Glomerular visceral epithelial cell (primary cell): ENCODE data around the gene USP50.
"Not testable (repeated sequence)": the region's sequence is repeated elsewhere in the genome, so short reads cannot be mapped to it uniquely, and the experiment has no call there.

Experiments
- DNase-seq: peaks from one replicate; pipeline ENCODE4 v3.0.0-alpha.2; 2016; ENCODE audit errors: extremely low spot score

The USP50 gene

DNA sequence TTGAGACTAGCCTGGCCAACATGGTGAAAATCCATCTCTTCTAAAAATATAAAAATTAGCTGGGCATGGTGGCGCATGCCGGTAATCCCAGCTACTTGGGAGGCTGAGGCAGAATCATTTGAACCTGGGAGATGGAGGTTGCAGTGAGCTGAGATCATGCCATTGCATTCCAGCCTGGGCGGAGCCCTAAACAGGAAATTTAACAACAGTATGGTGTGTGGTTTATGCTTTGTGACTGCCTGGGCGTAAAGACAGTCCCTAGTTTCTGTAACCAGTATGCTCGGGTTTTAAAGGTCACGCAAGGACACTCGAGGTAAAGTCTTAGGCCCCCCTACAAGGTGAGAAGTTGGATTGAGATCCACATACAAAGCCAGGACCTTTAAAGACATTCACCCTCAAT, 43.3 kb downstream of the USP50 start:
- no peak for DNase-seq

DNA sequence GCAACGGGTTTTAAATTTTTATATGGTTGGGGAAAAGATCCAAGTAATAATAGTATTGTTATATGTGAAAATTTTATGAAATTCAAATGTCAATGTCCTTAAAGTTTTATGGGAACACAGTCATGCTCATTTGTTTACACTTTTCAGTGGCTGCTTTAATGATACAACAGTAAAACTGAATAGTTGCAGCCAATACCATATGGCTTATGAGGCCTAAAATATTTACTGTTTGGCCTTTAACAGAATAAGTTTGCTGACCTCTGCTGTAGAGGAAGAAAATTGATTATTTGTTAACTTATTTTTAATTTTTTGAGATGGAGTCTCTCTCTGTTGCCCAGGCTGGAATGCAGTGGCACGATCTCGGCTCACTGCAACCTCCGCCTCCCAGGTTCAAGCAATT, 44.7 kb downstream of the USP50 start:
- no peak for DNase-seq

DNA sequence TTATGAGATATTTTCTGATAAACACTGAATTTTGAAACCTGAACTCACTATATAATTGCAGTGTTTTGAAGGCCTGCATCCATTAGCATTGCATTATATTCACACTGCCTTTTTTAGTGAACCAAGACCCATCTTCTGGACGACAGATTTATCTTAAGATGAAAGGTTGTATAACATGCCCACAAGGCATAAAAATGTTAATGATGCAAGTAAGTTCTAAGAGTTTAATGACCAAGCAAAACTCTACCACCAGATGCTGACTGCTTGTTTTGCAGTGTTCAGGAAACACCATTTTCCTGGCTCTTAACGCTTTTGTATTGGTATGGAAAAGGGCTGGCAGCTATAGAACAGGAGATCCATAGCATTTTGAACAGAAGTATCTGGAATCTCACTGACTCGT, 46.1 kb downstream of the USP50 start:
- no peak for DNase-seq

DNA sequence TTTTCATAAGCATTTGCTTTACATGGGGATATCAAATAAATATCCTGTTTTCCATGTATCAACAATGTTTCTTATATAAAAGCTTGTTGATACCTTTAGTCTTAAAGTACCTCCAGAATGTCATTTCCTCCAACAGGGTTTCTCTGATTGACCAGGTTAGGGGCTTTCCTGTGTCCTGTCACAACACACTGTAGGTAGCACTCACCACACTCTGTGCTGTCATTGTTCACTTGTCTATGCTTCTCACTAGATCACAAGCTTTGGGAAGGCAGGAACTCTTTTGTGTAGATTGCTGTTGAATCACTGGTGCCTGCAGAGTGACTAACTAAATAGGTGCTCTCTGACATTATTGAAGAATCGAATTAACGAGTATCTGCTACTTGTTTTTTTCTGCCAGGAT, 49.8 kb downstream of the USP50 start:
- DNase-seq = no peak

DNA sequence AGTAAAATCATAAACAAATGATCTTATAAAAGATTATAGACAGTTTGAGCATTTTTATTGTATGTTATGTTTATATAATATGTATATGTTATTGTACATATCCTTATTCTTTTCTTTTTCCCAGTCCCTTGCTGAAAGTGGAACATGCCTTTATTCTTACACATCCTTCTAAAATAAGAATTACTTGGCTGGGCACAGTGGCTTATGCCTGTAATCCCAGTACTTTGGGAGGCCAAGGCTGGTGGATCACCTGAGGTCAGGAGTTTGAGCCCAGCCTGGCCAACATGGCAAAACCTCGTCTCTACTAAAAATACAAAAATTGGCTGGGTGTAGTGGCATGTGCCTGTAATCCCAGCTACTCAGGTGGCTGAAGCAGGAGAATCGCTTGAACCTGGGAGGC, 51.9 kb downstream of the USP50 start:
- DNase-seq = not testable (repeated sequence)

DNA sequence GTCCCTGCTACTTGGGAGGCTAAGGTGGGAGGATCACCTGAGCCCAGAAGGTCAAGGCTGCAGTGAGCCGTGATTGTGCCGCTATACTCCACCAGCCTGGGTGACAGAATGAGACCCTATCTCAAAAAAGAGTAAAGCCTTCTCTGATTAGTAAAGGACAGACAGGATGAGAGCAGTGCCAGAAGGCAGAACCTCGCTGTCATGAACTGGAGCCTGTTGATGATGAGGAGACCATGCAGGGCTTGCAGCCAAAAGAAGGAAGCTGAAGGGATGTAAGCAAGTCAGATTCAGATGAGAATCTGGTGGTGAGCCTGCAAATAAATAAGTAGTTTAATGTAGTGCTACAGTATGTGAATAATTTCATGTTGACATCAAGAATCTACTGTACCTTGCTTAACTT, 52.8 kb downstream of the USP50 start:
- DNase-seq = no peak

DNA sequence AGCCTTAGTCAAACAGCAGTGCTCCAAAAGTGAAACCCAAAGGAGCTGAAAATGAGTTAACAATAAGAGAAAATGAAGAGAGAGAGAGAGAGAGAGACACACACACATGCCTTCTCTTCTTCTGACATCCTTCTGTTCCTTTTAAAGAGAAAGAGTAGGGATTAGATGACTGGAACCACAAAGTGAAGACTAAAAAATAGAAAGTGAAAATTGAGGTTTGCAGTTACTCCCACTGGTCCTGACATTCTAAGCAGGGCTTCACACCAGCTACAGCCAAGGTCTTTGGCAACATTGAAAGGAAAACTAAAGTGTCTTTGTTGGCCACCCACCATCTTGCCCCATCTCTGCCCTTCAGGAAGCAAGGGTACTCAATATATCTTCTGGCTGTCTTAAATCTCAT, 59.2 kb downstream of the USP50 start:
- DNase-seq = no peak

DNA sequence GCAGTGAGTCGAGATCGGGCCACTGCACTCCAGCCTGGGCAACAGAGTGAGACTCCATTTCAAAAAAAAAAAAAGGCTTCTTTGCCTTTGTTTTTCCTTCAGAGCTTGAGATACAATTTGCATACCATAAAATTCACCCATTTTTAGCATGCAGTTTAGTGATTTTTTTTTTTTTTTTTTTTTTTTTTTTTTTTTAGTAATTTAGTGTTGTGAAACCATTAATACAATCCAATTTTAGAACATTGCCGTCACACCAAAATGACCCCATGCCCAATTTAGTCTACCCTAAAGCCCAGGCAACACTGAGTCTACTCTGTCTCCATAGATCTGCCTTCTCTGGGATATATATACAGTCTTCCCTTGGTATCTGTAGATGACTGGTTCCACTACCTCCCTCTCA, 61.1 kb downstream of the USP50 start:
- DNase-seq = no peak

DNA sequence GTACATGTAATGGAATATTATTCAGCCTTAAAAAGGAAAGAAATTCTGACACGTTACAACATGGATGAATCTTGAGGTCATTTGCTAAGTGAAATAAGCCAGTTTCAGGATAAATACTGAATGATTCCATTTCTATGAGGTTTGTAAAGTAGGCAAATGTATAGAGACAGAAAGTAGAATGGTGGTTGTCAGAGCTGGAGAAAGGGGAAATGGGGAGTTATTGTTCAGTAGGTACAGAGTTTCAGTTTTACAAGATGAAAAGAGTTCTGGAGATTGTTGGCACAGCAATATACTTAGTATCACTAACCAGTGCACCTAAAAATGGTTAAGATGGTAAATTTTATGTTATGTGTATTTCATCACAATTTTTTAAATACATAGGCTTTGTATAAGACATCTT, 61.7 kb downstream of the USP50 start:
- DNase-seq = no peak

DNA sequence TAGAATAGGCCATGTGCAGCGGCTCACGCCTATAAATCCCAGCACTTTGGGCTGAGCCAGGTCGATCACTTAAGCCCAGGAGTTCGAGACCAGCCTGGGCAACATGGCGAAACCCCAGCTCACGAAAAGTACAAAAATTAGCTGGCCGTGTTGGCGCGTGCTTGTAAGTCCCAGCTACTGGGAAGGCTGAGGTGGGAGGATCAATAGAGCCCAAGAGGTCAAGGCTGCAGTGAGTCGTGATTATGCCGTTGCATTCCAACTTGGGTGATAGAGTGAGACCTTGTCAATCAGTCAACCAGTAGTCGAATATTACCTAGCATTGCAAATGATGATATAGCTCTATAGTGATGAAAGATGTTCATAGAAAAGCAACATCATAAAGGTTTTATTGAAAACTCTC, 70.3 kb downstream of the USP50 start:
- no peak for DNase-seq

DNA sequence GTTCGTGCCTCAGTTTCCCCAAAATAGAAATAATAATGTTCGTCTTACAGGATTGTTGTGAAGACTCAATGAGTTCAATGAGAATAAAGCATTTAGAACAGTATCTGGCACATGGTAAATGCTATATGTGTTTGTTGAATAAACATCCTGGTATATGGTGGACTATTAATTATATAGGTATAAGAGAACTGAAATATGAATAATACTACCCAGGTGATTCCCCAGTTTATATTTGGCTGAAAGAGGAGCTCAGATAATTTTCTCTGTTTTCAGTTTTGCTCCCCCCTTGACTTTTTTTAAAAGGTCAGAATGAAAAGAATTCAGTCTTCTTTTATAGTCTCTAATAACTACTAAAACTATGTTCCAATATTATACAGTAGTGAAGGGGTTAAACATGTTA, 75.4 kb downstream of the USP50 start:
- DNase-seq = no peak

DNA sequence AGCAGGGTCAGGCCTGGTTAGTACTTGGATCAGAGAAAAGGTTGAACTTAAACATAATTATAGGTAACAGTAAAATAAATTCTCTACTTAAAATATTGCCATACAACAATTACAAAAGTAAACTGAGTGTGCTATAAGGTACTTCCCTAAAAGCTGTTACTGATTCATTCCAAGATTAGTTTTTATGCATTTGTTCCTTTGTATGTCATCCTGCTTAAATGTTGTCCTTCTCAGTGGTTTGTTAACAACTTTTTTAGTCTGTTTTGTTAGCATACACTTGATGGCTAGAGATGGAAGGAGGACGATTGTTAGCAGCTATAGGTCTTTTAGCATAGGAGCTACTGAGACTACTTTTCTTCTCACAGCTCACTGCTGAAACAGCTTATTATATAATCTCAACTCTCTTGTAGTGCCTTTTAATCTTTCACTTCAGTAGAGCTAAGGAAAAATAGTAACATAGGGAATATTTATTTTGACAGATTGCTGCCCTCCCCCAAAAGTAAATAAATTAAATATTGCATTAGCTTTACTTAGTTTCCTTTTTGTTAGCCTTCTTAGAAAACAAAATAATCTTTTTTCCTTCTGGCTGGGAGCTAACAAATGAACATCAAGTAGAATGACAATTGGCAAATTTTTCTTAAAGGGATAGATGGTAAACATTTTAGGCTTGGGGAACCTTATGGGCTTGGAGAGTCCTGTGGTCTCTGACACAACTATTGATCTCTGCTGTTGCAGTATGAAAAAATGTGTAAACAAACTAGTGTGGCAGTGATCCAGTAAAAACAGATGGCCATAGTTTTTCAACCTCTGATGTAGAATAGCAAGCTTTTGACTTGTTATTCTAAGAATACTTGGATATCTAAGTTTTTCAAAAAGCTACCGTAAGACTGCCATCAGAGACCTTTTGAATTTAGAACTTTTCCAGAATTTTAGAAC, 82.8 kb downstream of the USP50 start:
- DNase-seq = no peak

DNA sequence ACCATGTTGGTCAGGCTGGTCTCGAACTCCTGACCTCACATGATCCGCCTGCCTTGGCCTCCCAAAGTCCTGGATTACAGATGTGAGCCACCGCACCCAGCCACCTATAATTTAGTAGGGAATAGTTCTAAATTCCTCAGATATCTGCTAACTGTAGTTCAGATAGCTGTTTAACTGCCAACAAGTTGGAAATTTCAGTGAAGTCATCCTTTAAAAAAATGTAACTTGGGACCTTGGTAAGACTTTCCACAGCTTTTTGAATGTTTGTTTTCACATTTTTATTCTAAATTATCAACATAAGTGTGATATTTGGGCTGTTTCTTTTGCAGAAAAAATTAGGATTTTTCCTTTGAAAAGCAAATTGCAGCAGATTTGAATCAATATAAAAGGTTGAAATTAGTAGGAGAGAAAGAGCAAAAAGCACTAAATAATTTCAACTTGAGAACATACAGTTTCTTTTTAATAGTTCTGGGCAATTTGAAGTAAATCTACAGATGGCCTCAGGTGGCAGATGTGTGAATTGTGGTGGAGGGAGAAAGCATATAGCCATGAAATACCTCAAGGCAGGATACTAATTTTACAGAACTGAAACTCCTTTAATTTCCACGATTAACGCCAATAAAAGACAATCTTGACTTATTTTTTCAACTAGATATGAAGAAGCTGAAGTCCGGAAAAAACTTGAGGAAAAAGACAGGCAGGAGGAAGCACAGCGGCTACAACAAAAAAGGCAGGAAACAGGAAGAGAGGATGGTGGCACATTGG, 87.9 kb downstream of the USP50 start:
- DNase-seq = no peak

DNA sequence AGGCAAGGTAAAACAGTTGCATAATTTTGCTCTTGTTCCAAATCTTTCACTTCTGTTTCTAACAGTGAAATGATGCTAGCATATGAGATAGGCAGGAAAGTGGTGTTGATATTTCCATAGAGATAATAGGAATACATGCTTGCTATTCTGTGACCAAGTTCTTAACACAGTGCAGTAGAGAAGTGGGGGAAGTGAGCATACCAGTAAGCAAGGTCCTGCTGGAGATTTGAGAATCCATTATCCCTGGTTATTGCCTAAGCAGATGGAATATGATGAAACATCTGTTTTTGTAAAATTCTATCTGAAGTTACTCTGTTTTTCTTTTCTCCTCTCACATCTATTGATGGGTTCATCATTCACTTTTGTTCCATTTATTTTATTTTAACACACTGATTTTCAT, 93.5 kb downstream of the USP50 start:
- no peak for DNase-seq
